Neural cell (in vitro differentiated cells): Measurements from ENCODE around the gene DNHD1. TPM values are rescaled to one million over a fixed set of nuclear protein-coding genes. Genes with fewer than 3 reads are reported as not detected.

Source experiments
- H2AFZ ChIP-seq: fragments of 200-600, 300-800 bp; sonication (generic), shearing (Covaris generic); 2 replicates; pipeline ENCODE4 v1.6.0; 2014; ENCODE audit warnings: low read depth, mild to moderate bottlenecking, antibody characterized with exemption, low read length, moderate library complexity
- H3F3A ChIP-seq: fragments of 200-600 bp; shearing (Covaris generic); 2 replicates; pipeline ENCODE4 v1.6.1; 2016; ENCODE audit warnings: mild to moderate bottlenecking, moderate library complexity, mixed read lengths, antibody characterized with exemption, low read length; ENCODE audit not compliant: insufficient read depth, poor library complexity, severe bottlenecking
- H3K27ac ChIP-seq: fragments of 200-600, 300-800 bp; sonication (generic), shearing (Covaris generic); 2 replicates; pipeline ENCODE4 v1.5.1; 2014; ENCODE audit warnings: mild to moderate bottlenecking, low read length, moderate library complexity
- H3K27me3 ChIP-seq: fragments of 300-800, 200-600 bp; sonication (generic), shearing (Covaris generic); 2 replicates; pipeline ENCODE4 v1.6.0; 2014; ENCODE audit warnings: mild to moderate bottlenecking, low read depth, low read length, moderate library complexity; ENCODE audit not compliant: insufficient read depth
- H3K36me3 ChIP-seq: fragments of 300-800, 200-600 bp; sonication (generic), shearing (Covaris generic); 2 replicates; pipeline ENCODE4 v1.5.1; 2014; ENCODE audit warnings: mild to moderate bottlenecking, antibody characterized with exemption, low read length, moderate library complexity; ENCODE audit not compliant: insufficient read depth
- H3K4me2 ChIP-seq: fragments of 300-800, 200-600 bp; sonication (generic), shearing (Covaris generic); 2 replicates; pipeline ENCODE4 v1.6.0; 2014; ENCODE audit warnings: mild to moderate bottlenecking, low read length
- H3K4me3 ChIP-seq: fragments of 300-800, 200-600 bp; sonication (generic), shearing (Covaris generic); 2 replicates; pipeline ENCODE4 v1.5.1; 2014; ENCODE audit warnings: mild to moderate bottlenecking, low read length, moderate library complexity
- H3K79me2 ChIP-seq: fragments of 200-600 bp; shearing (Covaris generic); replicated peaks from 2 replicates; pipeline ENCODE4 v1.6.0; 2014; ENCODE audit warnings: mild to moderate bottlenecking, low read length, moderate library complexity; ENCODE audit not compliant: insufficient read depth
- H3K9ac ChIP-seq: fragments of 300-800, 200-600 bp; sonication (generic), shearing (Covaris generic); 2 replicates; pipeline ENCODE4 v1.6.1; 2016; ENCODE audit warnings: mild to moderate bottlenecking, low read length, mixed read lengths
- H3K9me2 ChIP-seq: fragments of 200-600 bp; shearing (Covaris generic); 2 replicates; pipeline ENCODE4 v1.6.1; 2016; ENCODE audit warnings: mild to moderate bottlenecking, low read length, mixed read lengths; ENCODE audit not compliant: insufficient read depth
- H3K9me3 ChIP-seq: fragments of 200-600, 300-800 bp; sonication (generic), shearing (Covaris generic); 2 replicates; pipeline ENCODE4 v1.6.1; 2016; ENCODE audit warnings: mild to moderate bottlenecking, mixed run types, low read length, moderate library complexity, mixed read lengths
- H4K20me1 ChIP-seq: fragments of 200-600 bp; shearing (Covaris generic); 2 replicates; pipeline ENCODE4 v1.6.1; 2016; ENCODE audit warnings: mild to moderate bottlenecking, mixed run types; ENCODE audit not compliant: insufficient read depth
- CTCF ChIP-seq: fragments of 450-650 bp; IDR thresholded peaks from 2 replicates; pipeline ENCODE4 v1.5.1; 2014; ENCODE audit warnings: antibody characterized with exemption, mild to moderate bottlenecking, moderate library complexity; ENCODE audit not compliant: poor library complexity, severe bottlenecking
- EP300 ChIP-seq: fragments of 450-650 bp; conservative IDR thresholded peaks from 2 replicates; pipeline ENCODE4 v1.6.1; 2014; ENCODE audit warnings: antibody characterized with exemption, mild to moderate bottlenecking, moderate library complexity; ENCODE audit not compliant: poor library complexity, severe bottlenecking
- EZH2 ChIP-seq: fragments of 200-600, 300-800 bp; shearing (Covaris generic), sonication (generic); IDR thresholded peaks from 2 replicates; pipeline ENCODE4 v1.6.1; 2014; ENCODE audit warnings: antibody characterized with exemption, low read length, borderline replicate concordance, mild to moderate bottlenecking; ENCODE audit not compliant: insufficient read depth, poor library complexity, severe bottlenecking
- MXI1 ChIP-seq: fragments of 450-650 bp; conservative IDR thresholded peaks from 2 replicates; pipeline ENCODE4 v1.6.1; 2014; ENCODE audit warnings: antibody characterized with exemption, mild to moderate bottlenecking; ENCODE audit not compliant: poor library complexity, severe bottlenecking
- POLR2AphosphoS5 ChIP-seq: IDR thresholded peaks from 2 replicates; pipeline ENCODE4 v1.6.1; 2012
- RAD21 ChIP-seq: fragments of 450-650 bp; conservative IDR thresholded peaks from 2 replicates; pipeline ENCODE4 v1.6.1; 2014; ENCODE audit warnings: antibody characterized with exemption, mild to moderate bottlenecking, moderate library complexity
- REST ChIP-seq: IDR thresholded peaks from 2 replicates; pipeline ENCODE4 v1.6.1; 2012; ENCODE audit warnings: borderline replicate concordance
- SMC3 ChIP-seq: fragments of 450-650 bp; conservative IDR thresholded peaks from 2 replicates; pipeline ENCODE4 v1.6.1; 2014; ENCODE audit warnings: antibody characterized with exemption, mild to moderate bottlenecking, moderate library complexity; ENCODE audit not compliant: poor library complexity
- TAF1 ChIP-seq: IDR thresholded peaks from 2 replicates; pipeline ENCODE4 v1.6.1; 2012; ENCODE audit warnings: low read depth
- polyA plus RNA-seq: library from polyadenylated mRNA; depleted of rRNA; stranded (reverse); fragments of >200 nt; gene quantifications from 2 replicates; pipeline ENCODE4 v1.2.3, GENCODE V29; 2014

DNHD1 gene
- polyA plus RNA-seq, 1 donor from 2014 or later: 5.1 TPM

GRCh38 chr11:6599449-6599848 lies 102.4 kb downstream of the DNHD1 start:
- TF ChIP-seq POLR2AphosphoS5: no peak
- TF ChIP-seq EP300: no peak
- no peak for TF ChIP-seq SMC3
- TF ChIP-seq REST: no peak
- H4K20me1 ChIP-seq: no peaks in the 10 kb centered on the region
- H3K4me3 ChIP-seq: no peak overlapping the region
- H3K27me3 ChIP-seq: no peaks in the 10 kb centered on the region
- H3K36me3 ChIP-seq: peaks cover 3% of the 10 kb centered on the region
- H3K9me3 ChIP-seq: no peaks in the 10 kb centered on the region
- no peaks in the 10 kb centered on the region for H3K9me2 ChIP-seq
- no peak overlapping the region for H2AFZ ChIP-seq
- H3F3A ChIP-seq: peaks cover under 1% of the 10 kb centered on the region
- no peak overlapping the region for H3K27ac ChIP-seq
- H3K9ac ChIP-seq: no peak overlapping the region
- H3K4me2 ChIP-seq: no peak overlapping the region
- H3K79me2 ChIP-seq: peaks cover 15% of the 10 kb centered on the region

- Histone ChIP-seq H3K79me2 (peaks cover 15% of the 10 kb centered on the region), H3K27me3 (no peaks in the 10 kb centered on the region), H2AFZ (no peak overlapping the region), H4K20me1 (no peaks in the 10 kb centered on the region), H3K9ac (no peak overlapping the region), H3K4me2 (no peak overlapping the region), H3K4me3 (no peak overlapping the region), H3F3A (peaks cover 5% of the 10 kb centered on the region), H3K9me2 (no peaks in the 10 kb centered on the region), H3K9me3 (no peaks in the 10 kb centered on the region), H3K36me3 (peaks cover 3% of the 10 kb centered on the region), H3K27ac (no peak overlapping the region)
- TF ChIP-seq MXI1 (no peak), EZH2 (no peak), REST (no peak), SMC3 (no peak), RAD21 (no peak), POLR2AphosphoS5 (no peak), EP300 (no peak), CTCF (no peak), TAF1 (no peak)
Observed at GRCh38 chr11:6599881-6600390, 102.9 kb downstream of the DNHD1 start.
